MM.1S (cell line): ENCODE data around the gene JAK3.

Experiments used
- EZH2 ChIP-seq: fragments of 300-600 bp; sonication (generic); optimal IDR thresholded peaks from 2 replicates; pipeline ENCODE3; 2017; ENCODE audit warnings: low read depth, mild to moderate bottlenecking, antibody characterized with exemption, low read length, mixed read lengths
- TF ChIP-seq, protein P1 (sequence below): fragments of 300-600 bp; sonication (generic); IDR thresholded peaks from 2 replicates; pipeline ENCODE4 v1.5.1; 2016; ENCODE audit warnings: antibody characterized with exemption, low read length, mixed read lengths

GRCh38 chr19:17811103-17811502, 36.7 kb downstream of the JAK3 start:
- TF ChIP-seq, protein P1, sequence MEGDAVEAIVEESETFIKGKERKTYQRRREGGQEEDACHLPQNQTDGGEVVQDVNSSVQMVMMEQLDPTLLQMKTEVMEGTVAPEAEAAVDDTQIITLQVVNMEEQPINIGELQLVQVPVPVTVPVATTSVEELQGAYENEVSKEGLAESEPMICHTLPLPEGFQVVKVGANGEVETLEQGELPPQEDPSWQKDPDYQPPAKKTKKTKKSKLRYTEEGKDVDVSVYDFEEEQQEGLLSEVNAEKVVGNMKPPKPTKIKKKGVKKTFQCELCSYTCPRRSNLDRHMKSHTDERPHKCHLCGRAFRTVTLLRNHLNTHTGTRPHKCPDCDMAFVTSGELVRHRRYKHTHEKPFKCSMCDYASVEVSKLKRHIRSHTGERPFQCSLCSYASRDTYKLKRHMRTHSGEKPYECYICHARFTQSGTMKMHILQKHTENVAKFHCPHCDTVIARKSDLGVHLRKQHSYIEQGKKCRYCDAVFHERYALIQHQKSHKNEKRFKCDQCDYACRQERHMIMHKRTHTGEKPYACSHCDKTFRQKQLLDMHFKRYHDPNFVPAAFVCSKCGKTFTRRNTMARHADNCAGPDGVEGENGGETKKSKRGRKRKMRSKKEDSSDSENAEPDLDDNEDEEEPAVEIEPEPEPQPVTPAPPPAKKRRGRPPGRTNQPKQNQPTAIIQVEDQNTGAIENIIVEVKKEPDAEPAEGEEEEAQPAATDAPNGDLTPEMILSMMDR = no peak
- no peak for TF ChIP-seq EZH2
